Tibial artery (tissue), 4 donors: ENCODE measurements around the gene ATP2A3.

Experiments used
- DNase-seq, 2 donors: peaks; one replicate each; pipeline ENCODE4 v3.0.0-alpha.2; 2019
- H3K27ac ChIP-seq, 2 donors: fragments of 200-600 bp; sonication (generic) in 1 of 2; 1 replicate in 1 of 2; 2 replicates in 1 of 2; pipeline ENCODE4 v1.5.1; 2018 to 2019; ENCODE audit warnings: mild to moderate bottlenecking in 1 of 2
- H3K27me3 ChIP-seq, 2 donors: fragments of 200-600 bp; sonication (generic) in 1 of 2; one replicate each; pipeline versions ENCODE4 v1.5.1 to v1.6.0; 2016 to 2019
- H3K36me3 ChIP-seq, 3 donors: fragments of 200-600 bp; sonication (generic) in 2 of 3; one replicate each; pipeline ENCODE4 v1.5.1; 2016 to 2019; ENCODE audit warnings: mild to moderate bottlenecking in 2 of 3
- H3K4me1 ChIP-seq, 4 donors: fragments of 200-600 bp; sonication (generic) in 2 of 4; 1 replicate in 3 of 4; 2 replicates in 1 of 4; pipeline ENCODE4 v1.5.1; 2016 to 2019
- H3K4me3 ChIP-seq, 2 donors: fragments of 200-600 bp; sonication (generic) in 1 of 2; 1 replicate in 1 of 2; 2 replicates in 1 of 2; pipeline ENCODE4 v1.5.1; 2018 to 2019; ENCODE audit warnings: mild to moderate bottlenecking in 2 of 2
- H3K9me3 ChIP-seq, 3 donors: fragments of 200-600 bp; sonication (generic) in 1 of 3; one replicate each; pipeline ENCODE4 v1.5.1; 2016 to 2019
- CTCF ChIP-seq, 2 experiments: fragments of 200-600 bp in 1 of 2; fragments of 450-650 bp in 1 of 2; IDR thresholded peaks; one replicate each; pipeline ENCODE4 v1.5.1; 2017 to 2019; ENCODE audit warnings: antibody characterized with exemption in 2 of 2, mild to moderate bottlenecking in 1 of 2, moderate library complexity in 1 of 2
- intact Hi-C: fragments of 100-400 bp; cut with DNase I; formaldehyde crosslinking; loops from one replicate; pipeline ENCODE4 v1.15.0; 2023; ENCODE audit warnings: low total_unique reads

The ATP2A3 gene

DNA sequence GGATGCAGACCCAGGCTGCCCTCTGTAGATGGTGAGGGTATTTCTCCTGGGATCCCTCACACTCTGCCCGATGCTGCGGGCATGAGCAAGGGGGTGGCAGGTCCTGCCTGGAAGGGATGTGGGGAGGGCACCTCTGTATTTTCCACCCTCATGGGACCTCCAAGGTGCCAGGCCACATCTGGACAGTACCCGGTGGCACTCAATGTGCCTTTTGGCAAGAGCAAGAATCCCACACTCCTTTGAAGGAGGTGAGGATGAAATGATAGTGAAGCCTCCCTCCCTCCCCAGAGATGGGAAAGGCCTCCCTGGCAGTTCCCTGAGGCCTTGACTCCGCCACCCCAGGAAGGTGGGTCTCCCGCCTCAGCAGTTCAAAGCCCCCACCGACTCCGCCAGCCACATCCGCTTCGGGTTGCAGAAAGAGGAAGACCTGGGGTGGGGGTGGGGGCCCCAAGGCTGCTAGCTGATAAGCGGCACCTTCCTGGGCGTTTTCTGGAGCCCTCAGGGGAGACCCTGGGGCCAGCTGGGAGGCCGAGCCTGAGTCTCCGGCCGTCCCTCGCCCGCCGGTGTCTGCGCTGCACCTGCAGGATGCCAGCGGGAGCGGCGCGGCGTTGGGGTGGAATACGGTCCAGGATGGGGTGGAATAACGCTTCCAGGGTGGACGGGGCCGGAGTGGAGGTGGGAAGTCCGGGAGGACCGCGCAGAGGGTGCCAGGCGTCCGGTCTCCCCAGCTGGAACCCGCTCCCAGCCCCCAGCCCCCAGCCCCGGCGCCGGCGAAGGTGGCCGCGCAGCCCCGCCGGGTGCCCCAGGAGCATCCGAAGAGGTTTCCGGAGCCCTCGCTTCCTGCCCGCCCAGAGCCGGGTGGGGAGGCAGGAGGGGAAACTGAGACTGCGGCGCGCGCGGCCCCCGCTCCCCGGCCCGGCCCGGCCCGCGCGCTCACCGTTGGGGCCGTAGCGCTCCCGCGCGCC is 718 bp downstream of the ATP2A3 start:
- Histone ChIP-seq H3K27ac (peak overlapping the region; percentile 23 to 34), H3K4me1 (peaks cover 4 to 58% (median 31%) of the 10 kb centered on the region in 4 donors), H3K27me3 (peaks cover 0 to 48% of the 10 kb centered on the region in 2 donors), H3K4me3 (peak overlapping the region; percentile 45 to 55), H3K9me3 (no peaks in the 10 kb centered on the region), H3K36me3 (no peaks in the 10 kb centered on the region)
- intact Hi-C loops = no loop called here
- no peak for DNase-seq
- no peak for TF ChIP-seq CTCF (IDR thresholded peaks at IDR 0.05)

DNA sequence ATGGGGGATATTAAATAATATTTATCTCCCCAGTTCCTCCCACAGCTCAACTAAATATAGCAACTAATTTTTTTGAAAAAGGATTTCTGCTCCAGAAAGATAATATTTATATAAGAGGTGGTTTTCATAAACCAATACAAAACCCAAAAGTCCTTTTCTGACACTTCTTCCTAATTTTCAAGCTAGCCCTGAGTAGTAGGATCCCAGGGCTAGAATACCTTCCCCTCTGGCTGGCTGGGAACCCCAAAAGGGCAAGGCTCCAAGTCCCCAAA is 1.3 kb downstream of the ATP2A3 start:
- intact Hi-C loops = no loop called here
- TF ChIP-seq CTCF (IDR thresholded peaks at IDR 0.05) = no peak
- H3K36me3 ChIP-seq = no peaks in the 10 kb centered on the region
- peak overlapping the region; percentile 16 to 34 for H3K27ac ChIP-seq
- no peak for DNase-seq
- peaks cover 4 to 58% (median 31%) of the 10 kb centered on the region in 4 donors for H3K4me1 ChIP-seq
- H3K27me3 ChIP-seq = peaks cover 0 to 48% of the 10 kb centered on the region in 2 donors
- no peaks in the 10 kb centered on the region for H3K9me3 ChIP-seq
- peak overlapping the region; percentile 45 to 55 for H3K4me3 ChIP-seq

GRCh38 chr17:3962217-3962964 is 1.8 kb downstream of the ATP2A3 start:
- Histone ChIP-seq H3K4me3 (peak overlapping the region in 1 of 2 donors; percentile 55), H3K27me3 (peaks cover 0 to 48% of the 10 kb centered on the region in 2 donors), H3K4me1 (peaks cover 4 to 58% (median 31%) of the 10 kb centered on the region in 4 donors), H3K27ac (no peak overlapping the region), H3K9me3 (no peaks in the 10 kb centered on the region), H3K36me3 (no peaks in the 10 kb centered on the region)
- intact Hi-C loops = no loop called here
- no peak for TF ChIP-seq CTCF (IDR thresholded peaks at IDR 0.05)
- DNase-seq = no peak

GRCh38 chr17:3961564-3962047 is 2.6 kb downstream of the ATP2A3 start:
- no peak overlapping the region for H3K4me3 ChIP-seq
- DNase-seq = no peak
- peaks cover 4 to 58% (median 31%) of the 10 kb centered on the region in 4 donors for H3K4me1 ChIP-seq

DNA sequence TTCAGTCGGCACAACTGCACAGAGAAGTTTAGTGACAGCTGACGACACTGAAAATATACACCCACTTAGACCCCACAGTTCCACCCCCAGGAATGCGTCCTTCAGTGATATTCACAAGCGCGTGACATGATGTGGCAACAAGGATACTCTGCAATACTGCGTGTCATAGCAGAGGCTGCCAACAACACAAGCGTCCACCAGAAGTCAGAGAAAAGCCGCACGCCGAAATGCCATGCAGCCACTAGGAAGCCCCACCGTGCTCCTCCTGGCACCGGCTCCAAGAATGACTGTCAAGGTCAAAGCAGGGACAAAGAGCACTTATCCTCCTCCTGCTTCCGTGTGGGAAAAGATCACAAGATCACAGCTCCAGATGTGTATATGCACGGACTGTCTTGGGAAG is 3.5 kb downstream of the ATP2A3 start:
- H3K4me1 ChIP-seq = peaks cover 4 to 58% (median 31%) of the 10 kb centered on the region in 4 donors

More at GRCh38 chr17:3961564-3962047, 2.6 kb downstream of the ATP2A3 start:
- Histone ChIP-seq H3K27ac (no peak overlapping the region), H3K36me3 (no peaks in the 10 kb centered on the region), H3K9me3 (no peaks in the 10 kb centered on the region), H3K27me3 (peaks cover 0 to 48% of the 10 kb centered on the region in 2 donors)
- intact Hi-C loops = no loop called here
- no peak for TF ChIP-seq CTCF (IDR thresholded peaks at IDR 0.05)

More for the DNA sequence above, 3.5 kb downstream of the ATP2A3 start:
- Histone ChIP-seq H3K4me3 (no peak overlapping the region), H3K9me3 (no peaks in the 10 kb centered on the region), H3K36me3 (no peaks in the 10 kb centered on the region), H3K27me3 (peaks cover 0 to 48% of the 10 kb centered on the region in 2 donors), H3K27ac (no peak overlapping the region)
- no peak for DNase-seq
- TF ChIP-seq CTCF (IDR thresholded peaks at IDR 0.05) = no peak
- intact Hi-C loops = no loop called here
